Endothelial cell of umbilical vein (primary cell): ENCODE measurements around the gene TYSND1. TPM values are rescaled to one million over a fixed set of nuclear protein-coding genes. Genes with fewer than 3 reads are reported as not detected.

Source experiments
- BruUV-seq: library from RNA; stranded (reverse); fragments of 400-500 nt; replicated peaks from 2 replicates; lab custom pipeline; 2021; lab: Mats Ljungman, UMichigan
- CTCF ChIA-PET: fragments of 300-600, 350-600 bp; sonication (Branson Sonifier 250); formaldehyde crosslinking; loops from one replicate; lab custom pipeline; 2021; ENCODE audit warnings: antibody characterized with exemption, inconsistent platforms; lab: Charles Lee
- POLR2A ChIA-PET: fragments of 300-600, 350-600 bp; sonication (Branson Sonifier 250); formaldehyde crosslinking; loops from one replicate; lab custom pipeline; 2021; ENCODE audit warnings: antibody characterized with exemption, inconsistent platforms; lab: Charles Lee
- DNase-seq: peaks from one replicate; pipeline ENCODE4 v3.0.0-alpha.2; 2011; ENCODE audit warnings: low read depth, low spot score
- FAIRE-seq: peaks from 2 replicates; lab custom pipeline; 2011; peaks lifted over from hg19 to GRCh38; lab: Jason Lieb, UNC
- H2AFZ ChIP-seq: 2 replicates; pipeline ENCODE4 v1.6.0; 2012; ENCODE audit warnings: low read depth, low read length, control low read depth, inconsistent platforms
- H3K27ac ChIP-seq: 2 replicates; pipeline ENCODE4 v1.5.1; 2011; ENCODE audit warnings: low read depth, mild to moderate bottlenecking, control low read depth, low read length, moderate library complexity; ENCODE audit not compliant: insufficient read depth
- H3K27me3 ChIP-seq, 2 experiments: 2 replicates each; pipeline versions ENCODE4 v1.6.0 to v1.6.1; 2011; ENCODE audit warnings: low read length in 2 of 2, mixed read lengths in 1 of 2; ENCODE audit not compliant: control insufficient read depth in 2 of 2, insufficient read depth in 2 of 2
- H3K36me3 ChIP-seq, 2 experiments: 2 replicates in 1 of 2; 3 replicates in 1 of 2; pipeline ENCODE4 v1.5.1; 2011; ENCODE audit warnings: low read length in 2 of 2, mild to moderate bottlenecking in 1 of 2, moderate library complexity in 1 of 2; ENCODE audit not compliant: control insufficient read depth in 2 of 2, insufficient read depth in 2 of 2; ENCODE audit errors: extremely low read depth in 1 of 2
- H3K4me1 ChIP-seq: 3 replicates; pipeline ENCODE4 v1.5.1; 2011; ENCODE audit warnings: mild to moderate bottlenecking, low read length; ENCODE audit not compliant: control insufficient read depth, insufficient read depth; ENCODE audit errors: extremely low read depth
- H3K4me2 ChIP-seq: 2 replicates; pipeline ENCODE4 v1.6.1; 2011; ENCODE audit warnings: low read length, control low read depth, mixed read lengths; ENCODE audit not compliant: insufficient read depth
- H3K4me3 ChIP-seq, 3 experiments: fragments of 200-600 bp in 1 of 3; sonication (generic), shearing (Covaris generic) in 1 of 3; replicated peaks in 1 of 3; 2 replicates each; pipeline ENCODE4 v1.5.1; 2011 to 2016; ENCODE audit warnings: control low read depth in 3 of 3, low read length in 3 of 3, mild to moderate bottlenecking in 2 of 3, inconsistent platforms in 1 of 3, low read depth in 1 of 3, moderate library complexity in 1 of 3; ENCODE audit not compliant: insufficient read depth in 1 of 3
- H3K79me2 ChIP-seq: 2 replicates; pipeline ENCODE4 v1.6.0; 2012; ENCODE audit warnings: low read length, inconsistent platforms; ENCODE audit not compliant: control insufficient read depth, insufficient read depth
- H3K9ac ChIP-seq: replicated peaks from 2 replicates; pipeline ENCODE3; 2011; ENCODE audit warnings: low read length, control low read depth; ENCODE audit not compliant: insufficient read depth; ENCODE audit errors: extremely low read depth
- H3K9me1 ChIP-seq: replicated peaks from 3 replicates; pipeline ENCODE4 v1.6.0; 2011; ENCODE audit warnings: mild to moderate bottlenecking, low read length; ENCODE audit not compliant: control insufficient read depth, insufficient read depth; ENCODE audit errors: extremely low read depth
- H3K9me3 ChIP-seq: replicated peaks from 2 replicates; pipeline ENCODE4 v1.5.1; 2012; ENCODE audit warnings: low read length, inconsistent platforms; ENCODE audit not compliant: control insufficient read depth, insufficient read depth
- H4K20me1 ChIP-seq: replicated peaks from 2 replicates; pipeline ENCODE3; 2011; ENCODE audit warnings: mild to moderate bottlenecking, low read length; ENCODE audit not compliant: control insufficient read depth, insufficient read depth; ENCODE audit errors: extremely low read depth
- EZH2 ChIP-seq: IDR thresholded peaks from 2 replicates; pipeline ENCODE4 v1.6.1; 2012; ENCODE audit warnings: borderline replicate concordance, low read depth, mild to moderate bottlenecking, moderate library complexity, low read length, inconsistent platforms; ENCODE audit not compliant: severe bottlenecking
- FOS ChIP-seq: IDR thresholded peaks from 2 replicates; pipeline ENCODE4 v1.6.1; 2011; ENCODE audit warnings: mild to moderate bottlenecking, low read length, moderate library complexity, borderline replicate concordance; ENCODE audit not compliant: insufficient read depth
- GATA2 ChIP-seq: IDR thresholded peaks from 2 replicates; pipeline ENCODE4 v1.7.0; 2011; ENCODE audit warnings: low read depth, mild to moderate bottlenecking, moderate library complexity, mixed read lengths, low read length; ENCODE audit not compliant: insufficient read length, insufficient read depth
- JUN ChIP-seq: IDR thresholded peaks from 2 replicates; pipeline ENCODE4 v1.6.1; 2011; ENCODE audit warnings: borderline replicate concordance, low read depth; ENCODE audit not compliant: insufficient read length, insufficient read depth
- MAX ChIP-seq: IDR thresholded peaks from 2 replicates; pipeline ENCODE4 v1.6.1; 2011; ENCODE audit not compliant: insufficient read depth, insufficient read length
- MYC ChIP-seq: IDR thresholded peaks from one replicate; pipeline ENCODE4 v1.6.1; 2011; ENCODE audit warnings: mild to moderate bottlenecking, low read depth, low read length
- POLR2A ChIP-seq: IDR thresholded peaks from 2 replicates; pipeline ENCODE4 v1.6.1; 2012; ENCODE audit warnings: low read depth, mild to moderate bottlenecking, control low read depth, low read length
- POLR2AphosphoS5 ChIP-seq: IDR thresholded peaks from 2 replicates; pipeline ENCODE4 v1.6.1; 2012; ENCODE audit warnings: low read depth, mild to moderate bottlenecking, control low read depth, low read length, moderate library complexity; ENCODE audit not compliant: insufficient read depth
- dilution Hi-C: fragments of 300-500 bp; cut with MboI; formaldehyde crosslinking; loops from one replicate; pipeline ENCODE4 v1.15.0; 2019; ENCODE audit warnings: low sequenced_read_pairs; ENCODE audit not compliant: extremely low pct_ligation_motif_present
- intact Hi-C: fragments of 100-400 bp; cut with micrococcal nuclease; formaldehyde crosslinking; loops from one replicate; pipeline ENCODE4 v1.10.0; 2022
- polyA plus RNA-seq, 4 experiments: library from polyadenylated mRNA; depleted of rRNA in 3 of 4; stranded (reverse) in 3 of 4; unstranded in 1 of 4; fragments of >200 nt; gene quantifications; 2 replicates each; pipeline versions ENCODE4 v1.2.1 to v1.2.3, GENCODE V29; 2011 to 2012; ENCODE audit warnings: missing spikeins in 1 of 4
- total RNA-seq: library from RNA; stranded (reverse); gene quantifications from 2 replicates; pipeline ENCODE4 v1.2.3, GENCODE V29; 2021

The TYSND1 gene
- total and polyA plus RNA-seq, 2 donors (not counting 3 experiments of a cell fraction or from before 2014, with no cell fraction given), result 5.1 to 7.8 TPM

- ChIA-PET POLR2A (no interaction called here), CTCF (interaction anchor here (0.8 to 1.3 kb wide), 2 partner anchors 18 to 20 kb away, joined by 3 to 5 read pairs; no protein-coding TSS in a partner anchor)
- Histone ChIP-seq H3K9me1 (no peaks in the 10 kb centered on the region), H2AFZ (no peak overlapping the region), H3K27ac (no peak overlapping the region), H3K27me3 (peaks cover 6 to 36% of the 10 kb centered on the region in 2 experiments), H4K20me1 (no peaks in the 10 kb centered on the region), H3K4me2 (no peak overlapping the region), H3K9ac (no peak overlapping the region), H3K4me1 (no peaks in the 10 kb centered on the region), H3K4me3 (no peak overlapping the region), H3K9me3 (no peaks in the 10 kb centered on the region), H3K79me2 (no peaks in the 10 kb centered on the region), H3K36me3 (no peaks in the 10 kb centered on the region)
- FAIRE-seq, result no peak
- TF ChIP-seq FOS, result no peak
- no peak for TF ChIP-seq MYC
- no peak for TF ChIP-seq JUN
- TF ChIP-seq EZH2, result no peak
- no peak for TF ChIP-seq POLR2A
- no peak for TF ChIP-seq POLR2AphosphoS5
- no peak for TF ChIP-seq GATA2
- no peak for TF ChIP-seq MAX
- intact Hi-C loops (no loop called here), dilution Hi-C loops (no loop called here)
- DNase-seq, result no peak
- no TSS peak for BruUV-seq
Observed at GRCh38 chr10:70097459-70097858, 49.0 kb downstream of the TYSND1 start.
